ENCODE data around the gene LY6G6F.

LY6G6F gene

GRCh38 chr6:31740397-31741223 is 33.9 kb downstream of the LY6G6F start:
- DNase-seq: no peak

- DNase-seq: no peak
Observed at GRCh38 chr6:31741815-31742214, 35.1 kb downstream of the LY6G6F start.

- no peak for DNase-seq
Observed at GRCh38 chr6:31742894-31743293, 36.2 kb downstream of the LY6G6F start.

GRCh38 chr6:31744422-31744821 is 37.8 kb downstream of the LY6G6F start:
- DNase-seq: no peak

GRCh38 chr6:31749301-31750036 is 42.8 kb downstream of the LY6G6F start:
- no peak for DNase-seq

GRCh38 chr6:31750411-31751022 is 43.9 kb downstream of the LY6G6F start:
- no peak for DNase-seq

- no peak for DNase-seq
Observed at GRCh38 chr6:31752739-31753319, 46.2 kb downstream of the LY6G6F start.

- no peak for DNase-seq
Observed at GRCh38 chr6:31758281-31758680, 51.6 kb downstream of the LY6G6F start.

Measured in activated CD8-positive, alpha-beta memory T cell treated with anti-CD3 and anti-CD28 coated beads for 24 hours (primary cell).